Stimulated activated CD4-positive, alpha-beta T cell treated with anti-CD3 and anti-CD28 coated beads, Interleukin-4, amount 100 ng/mL, for 4 hours (primary cell): Measurements from ENCODE around the gene RSPH1.

Experiments
- DNase-seq, 2 experiments: peaks; one replicate each; pipeline ENCODE4 v3.0.0-alpha.2; 2020

RSPH1 gene

GRCh38 chr21:42512346-42513034, 16.5 kb upstream of the RSPH1 start:
- no peak for DNase-seq

DNA sequence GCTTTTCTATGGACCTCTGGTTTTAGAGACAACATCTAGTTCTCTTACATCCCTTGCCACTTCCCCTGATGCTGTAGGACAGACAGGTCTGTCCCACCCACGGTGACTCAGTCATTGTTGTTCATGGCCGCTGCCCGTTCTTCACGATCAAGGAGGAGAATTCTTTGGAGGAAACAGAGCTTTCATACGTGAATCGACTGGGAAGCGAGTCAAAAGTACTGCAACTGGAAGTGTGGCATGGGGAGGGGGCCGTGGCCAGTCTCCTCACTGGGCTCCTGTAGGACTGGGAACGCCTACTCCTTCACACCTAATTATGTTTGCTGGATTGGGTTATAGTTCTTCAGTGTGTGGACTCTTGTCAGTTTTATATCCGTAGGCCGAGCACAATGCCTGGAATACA, 13.2 kb upstream of the RSPH1 start:
- no peak for DNase-seq

- no peak for DNase-seq
Observed at GRCh38 chr21:42508371-42508770, 12.3 kb upstream of the RSPH1 start.

GRCh38 chr21:42507418-42507817, 11.4 kb upstream of the RSPH1 start:
- no peak for DNase-seq

DNA sequence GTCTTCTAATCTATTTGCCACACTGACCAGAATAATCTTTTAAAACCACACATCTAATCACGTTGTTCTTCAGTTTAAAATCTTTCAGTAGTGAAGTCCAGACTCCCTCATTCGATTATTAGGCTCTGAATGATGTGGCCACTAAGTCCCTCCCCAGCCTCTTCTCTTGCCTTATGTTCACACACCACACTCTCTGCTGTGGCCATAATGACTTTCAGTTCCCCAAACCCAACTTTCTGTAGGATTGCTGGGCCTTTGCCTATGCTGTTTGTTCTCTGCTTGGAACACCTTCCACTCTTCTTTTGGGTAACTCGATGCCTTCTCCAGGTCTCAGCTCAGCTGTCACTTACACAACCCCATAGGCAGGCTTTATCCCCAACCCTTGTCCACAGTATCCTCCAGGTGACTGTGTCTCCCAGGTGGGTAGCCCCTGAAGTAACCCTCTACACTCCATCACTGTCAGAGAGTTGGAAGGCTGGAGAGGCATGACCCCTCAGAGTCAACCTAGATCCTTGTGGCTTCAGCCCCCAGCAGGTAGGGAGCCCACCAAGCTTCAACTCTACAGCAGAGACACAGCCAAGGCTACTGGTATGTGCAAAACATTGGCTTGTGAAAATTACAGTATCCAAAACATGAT, 9.2 kb upstream of the RSPH1 start:
- DNase-seq, result no peak

GRCh38 chr21:42503711-42504110, 7.7 kb upstream of the RSPH1 start:
- DNase-seq, result no peak

- DNase-seq, result no peak
Observed at GRCh38 chr21:42500736-42501135, 4.7 kb upstream of the RSPH1 start.

DNA sequence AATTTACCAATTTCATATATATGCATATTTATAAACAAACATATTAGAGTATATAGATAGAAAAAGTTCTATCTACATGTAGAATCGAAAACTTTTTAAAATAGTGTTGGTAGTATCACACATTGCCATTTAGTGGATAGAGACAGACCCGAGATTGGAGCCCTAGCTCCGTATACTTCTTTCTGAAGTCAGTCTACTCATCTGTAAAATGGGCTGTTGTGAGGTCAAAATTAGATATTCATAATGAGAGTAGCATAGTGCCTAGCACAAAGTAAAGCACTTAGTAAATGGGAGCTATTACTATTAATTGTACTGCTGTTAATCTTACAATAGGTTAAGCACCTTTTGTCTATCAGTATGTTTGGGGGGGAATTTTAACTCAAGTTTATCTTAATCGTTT, 4.2 kb upstream of the RSPH1 start:
- no peak for DNase-seq

DNA sequence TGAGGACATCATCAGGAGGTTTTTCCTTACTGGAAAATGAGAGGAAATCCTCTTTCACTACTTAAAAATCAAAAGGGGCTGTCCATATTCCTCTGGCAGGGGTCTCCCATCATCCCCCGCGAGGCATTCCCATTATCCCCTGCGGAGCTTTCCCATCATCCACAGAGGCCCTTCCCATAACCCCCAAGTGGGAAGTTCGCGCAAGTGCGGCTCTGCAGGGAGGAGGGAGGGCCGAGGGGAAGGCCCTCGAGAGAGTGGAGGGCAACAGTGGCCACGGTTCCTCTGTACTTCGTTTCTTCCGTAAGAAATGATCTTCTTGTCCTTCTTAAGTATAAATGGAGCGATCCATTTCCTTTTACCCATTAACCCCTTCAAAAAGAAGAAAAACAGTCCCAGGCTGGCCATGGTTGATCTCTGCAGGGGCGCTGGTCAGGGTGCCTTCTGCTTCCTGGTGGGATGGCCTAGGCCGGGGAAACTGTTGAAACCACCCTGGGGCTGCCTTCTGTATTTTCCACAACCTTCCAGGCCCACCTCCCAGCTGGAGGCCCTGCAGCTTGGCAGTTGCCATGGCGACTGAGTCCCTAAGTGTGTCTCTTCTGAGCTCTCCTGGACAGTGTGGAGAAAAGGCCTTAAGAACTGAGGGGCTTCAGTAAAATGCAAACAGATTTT, 3.6 kb upstream of the RSPH1 start:
- DNase-seq, result no peak

GRCh38 chr21:42498012-42498411, 2.0 kb upstream of the RSPH1 start:
- no peak for DNase-seq

DNA sequence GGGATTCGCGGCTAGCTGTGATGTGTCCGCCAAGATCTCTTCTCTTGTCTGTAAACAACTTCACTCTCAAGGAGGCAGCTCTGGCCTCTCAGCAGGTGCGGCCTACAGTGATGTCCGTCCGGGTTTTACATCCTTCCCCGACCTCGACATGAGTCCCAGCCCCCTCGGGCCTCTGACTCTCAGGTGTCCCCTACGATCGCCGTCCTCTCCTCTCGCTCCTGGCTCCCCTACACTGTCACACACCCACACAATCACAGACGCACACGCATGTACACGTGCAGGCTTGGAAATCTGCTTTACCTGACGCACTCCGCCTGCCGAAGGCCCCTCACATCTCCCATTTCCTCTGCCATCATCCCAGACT, 797 bp upstream of the RSPH1 start:
- no peak for DNase-seq

- no peak for DNase-seq
Observed at GRCh38 chr21:42495765-42496119, 282 bp downstream of the RSPH1 start.

GRCh38 chr21:42495027-42495426, 997 bp downstream of the RSPH1 start:
- DNase-seq, result no peak

DNA sequence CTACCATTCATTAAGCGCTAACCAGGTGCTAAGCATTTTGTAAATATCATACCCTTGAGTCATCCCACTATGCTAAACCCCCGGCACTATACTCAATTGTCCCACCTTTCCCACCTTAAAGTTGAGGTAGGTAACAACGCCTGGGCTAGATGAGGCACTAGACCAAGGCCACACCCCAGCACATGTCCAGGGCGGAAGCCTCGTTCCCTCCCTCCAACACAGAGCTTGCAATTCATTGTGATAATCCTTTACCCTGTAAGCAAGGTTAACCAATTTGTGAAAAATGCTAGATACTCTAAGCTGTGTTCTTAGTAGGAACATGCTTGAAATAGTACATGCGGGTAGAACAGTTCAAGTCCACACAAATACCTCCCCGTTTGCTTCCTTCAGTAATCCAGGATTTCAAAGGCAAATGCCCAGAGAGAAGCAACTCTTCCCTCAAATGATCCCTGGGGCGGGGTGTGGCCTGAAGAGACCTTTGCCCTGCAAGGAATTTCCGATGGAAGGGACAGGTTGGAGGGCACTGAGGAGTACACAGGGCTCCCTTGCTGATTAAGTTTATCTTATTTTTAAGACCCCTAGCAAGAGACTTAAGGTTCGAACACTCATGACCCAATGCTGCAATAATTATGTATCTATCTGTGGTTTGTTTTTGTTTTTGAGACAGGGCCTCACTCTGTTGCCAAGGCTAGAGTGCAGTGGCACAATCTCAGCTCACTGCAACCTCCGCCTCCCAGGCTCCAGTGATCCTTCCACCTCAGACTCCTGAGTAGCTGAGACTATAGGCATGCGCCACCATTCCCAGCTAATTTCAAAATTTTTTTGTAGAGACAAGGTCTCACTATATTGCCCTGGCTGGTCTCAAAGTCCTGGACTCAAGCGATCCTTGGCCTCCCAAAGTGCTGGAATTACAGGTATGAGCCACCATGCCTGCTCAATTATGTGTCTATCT, 2.6 kb downstream of the RSPH1 start:
- no peak for DNase-seq

- no peak for DNase-seq
Observed at GRCh38 chr21:42492201-42492600, 3.8 kb downstream of the RSPH1 start.

DNA sequence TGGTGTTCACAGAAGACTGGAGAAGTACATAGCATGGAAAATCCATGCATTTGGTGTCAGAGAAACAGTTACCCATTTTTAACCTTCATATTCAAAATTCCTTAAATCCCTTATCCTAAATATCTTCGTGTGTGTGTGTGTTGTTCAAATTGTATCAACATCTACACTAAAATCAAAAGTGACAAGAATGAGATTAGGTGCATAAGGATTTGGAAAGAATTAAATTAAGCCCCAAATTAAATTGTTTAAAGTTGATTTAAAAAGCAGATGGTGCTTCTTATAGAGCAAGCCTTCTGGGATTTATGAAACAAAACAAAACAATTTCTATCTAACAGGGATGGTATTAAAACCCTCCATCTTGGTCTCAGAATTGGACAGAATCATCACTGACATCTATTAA, 4.7 kb downstream of the RSPH1 start:
- DNase-seq, result no peak

DNA sequence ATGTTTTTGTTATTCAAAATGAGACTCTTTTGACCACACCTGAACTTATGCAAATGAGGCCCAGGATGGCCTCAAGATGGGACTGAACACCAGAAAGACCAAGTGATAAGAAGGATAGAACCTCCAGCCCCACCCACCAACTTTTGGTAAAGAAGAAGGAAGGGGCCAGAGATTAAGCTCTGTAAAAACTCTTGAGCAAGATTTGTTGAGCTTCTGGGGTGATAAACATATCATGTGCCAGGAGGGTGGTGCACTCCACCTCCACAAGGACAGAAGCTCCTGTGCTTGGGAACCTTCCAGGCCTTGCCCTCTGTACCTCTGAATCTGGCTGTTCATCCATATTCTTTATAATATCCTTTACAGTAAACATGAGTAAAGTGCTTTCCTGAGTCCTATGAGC, 5.3 kb downstream of the RSPH1 start:
- DNase-seq, result no peak

GRCh38 chr21:42489991-42490390, 6.0 kb downstream of the RSPH1 start:
- DNase-seq, result no peak

DNA sequence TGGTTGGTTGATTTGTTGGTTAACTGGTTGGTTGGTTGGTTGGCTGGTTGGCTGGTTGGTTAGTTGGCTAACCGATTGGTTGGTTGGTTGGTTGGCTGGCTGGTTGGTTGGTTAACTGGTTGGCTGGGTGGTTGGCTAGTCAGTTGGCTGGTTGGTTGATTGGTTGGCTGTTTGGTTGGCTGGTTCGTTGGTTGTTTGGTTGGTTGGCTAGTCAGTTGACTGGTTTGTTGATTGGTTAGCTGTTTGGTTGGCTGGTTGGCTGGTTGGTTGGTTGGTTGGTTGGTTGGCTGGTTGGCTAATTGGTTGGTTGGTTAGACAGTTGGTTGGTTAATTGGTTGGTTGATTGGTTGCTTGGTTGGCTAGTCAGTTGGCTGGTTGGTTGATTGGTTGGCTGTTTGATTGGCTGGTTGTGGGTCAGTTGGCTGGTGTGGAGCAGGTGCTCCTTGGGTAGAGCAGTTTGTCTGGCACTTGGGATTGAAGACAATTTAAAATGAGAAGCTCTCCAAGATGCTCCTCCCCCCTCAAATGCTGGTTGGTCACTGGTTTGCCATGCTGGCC, 6.9 kb downstream of the RSPH1 start:
- DNase-seq, result no peak

DNA sequence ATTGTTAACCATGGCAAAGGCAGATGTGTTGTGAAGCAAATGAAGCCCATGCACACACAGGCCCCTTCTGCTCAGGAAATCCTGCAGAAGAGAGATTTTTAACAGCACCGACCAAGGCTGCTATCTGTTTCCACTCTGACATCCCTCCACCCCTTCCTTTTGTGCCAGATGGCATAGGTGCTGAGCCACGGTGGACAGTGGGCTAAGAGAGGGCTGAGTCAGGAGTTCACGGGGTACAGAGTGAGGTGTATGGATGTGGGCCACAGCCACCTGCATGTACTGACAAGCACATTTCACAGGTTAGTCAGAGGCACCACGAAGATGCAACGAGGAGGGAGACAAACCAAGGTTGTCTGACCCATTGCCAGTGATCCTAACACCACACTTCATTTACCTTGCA, 9.5 kb downstream of the RSPH1 start:
- DNase-seq, result no peak

DNA sequence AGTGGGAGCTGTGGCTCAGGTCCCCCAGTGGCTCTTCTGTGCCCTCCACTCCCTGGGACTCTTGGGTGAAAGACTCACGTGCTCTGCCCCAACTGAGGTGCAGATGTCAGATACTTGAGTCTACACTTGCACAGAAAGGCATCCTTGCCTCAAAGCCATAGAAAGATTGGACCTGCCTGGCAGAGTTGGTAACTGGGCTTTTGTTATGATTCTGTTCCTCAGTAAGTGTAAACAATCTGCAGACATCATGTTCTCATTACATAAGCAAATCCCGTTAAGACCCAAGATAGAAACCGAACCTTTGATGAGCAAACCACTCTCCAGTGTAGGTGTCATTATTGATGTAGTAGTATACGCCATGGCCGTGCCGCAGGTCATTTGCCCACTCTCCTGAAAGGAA, 10.0 kb downstream of the RSPH1 start:
- DNase-seq, result no peak

DNA sequence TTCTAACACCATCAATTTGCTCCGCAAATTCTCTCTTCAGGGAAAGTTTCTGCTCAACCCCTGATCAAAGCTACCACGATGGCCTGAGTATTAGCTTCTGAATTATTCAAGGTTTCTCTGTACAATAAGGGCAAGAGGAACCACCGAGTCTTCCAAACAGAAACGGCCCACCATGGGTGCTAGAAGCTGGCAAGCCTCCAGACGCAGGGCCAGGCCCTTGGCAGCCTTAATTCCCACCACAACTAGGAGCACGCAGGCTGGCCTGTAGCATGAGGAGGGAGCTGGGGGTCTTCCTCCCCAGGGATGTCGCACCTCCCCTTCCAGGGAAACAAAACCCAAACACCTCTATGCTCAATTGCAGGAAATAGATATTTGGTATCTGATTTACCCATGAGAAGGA, 11.1 kb downstream of the RSPH1 start:
- no peak for DNase-seq

DNA sequence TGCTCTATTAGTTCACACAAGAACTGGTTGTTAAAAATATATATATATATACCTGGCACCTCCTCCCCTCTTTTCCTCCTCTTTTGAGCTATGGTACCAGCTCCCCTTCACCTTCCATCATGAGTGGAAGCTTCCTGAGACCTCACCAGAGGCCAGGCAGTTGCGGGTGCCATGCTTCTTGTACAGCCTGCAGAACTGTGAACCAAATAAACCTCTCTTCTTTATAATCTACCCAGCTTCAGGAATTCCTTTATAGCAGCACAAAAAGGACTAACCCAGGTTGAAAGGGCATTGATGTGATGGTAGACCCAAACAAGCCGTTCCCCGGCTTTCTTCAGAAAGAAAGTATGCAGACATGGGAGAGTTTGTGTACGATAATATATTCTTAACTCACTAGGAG, 14.9 kb downstream of the RSPH1 start:
- no peak for DNase-seq
